GM12801 (cell line): ENCODE data around the gene CCNI2.

Source experiments
- TF ChIP-seq, protein P1 (sequence below): IDR thresholded peaks from one replicate; pipeline ENCODE4 v1.5.1; 2011; ENCODE audit warnings: control low read depth; ENCODE audit not compliant: insufficient read length; ENCODE audit errors: extremely low read depth

The CCNI2 gene

DNA sequence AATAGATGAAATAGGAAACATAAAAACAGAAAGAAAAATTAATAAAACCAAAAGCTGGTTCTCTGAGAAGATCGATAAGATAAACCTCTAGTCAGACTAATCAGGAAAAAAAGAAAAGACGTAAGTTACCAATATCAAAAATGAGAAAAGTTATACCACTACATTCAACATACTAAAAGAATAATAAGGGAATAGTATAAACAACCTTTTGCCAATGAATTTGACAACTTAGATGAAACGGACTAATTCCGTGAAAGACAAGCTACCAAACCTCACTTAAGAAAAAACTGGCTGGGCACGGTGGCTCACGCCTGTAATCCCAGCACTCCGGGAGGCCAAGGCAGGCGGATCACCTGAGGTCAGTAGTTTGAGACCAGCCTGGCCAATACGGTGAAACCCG, 17.3 kb upstream of the CCNI2 start:
- TF ChIP-seq, protein P1, sequence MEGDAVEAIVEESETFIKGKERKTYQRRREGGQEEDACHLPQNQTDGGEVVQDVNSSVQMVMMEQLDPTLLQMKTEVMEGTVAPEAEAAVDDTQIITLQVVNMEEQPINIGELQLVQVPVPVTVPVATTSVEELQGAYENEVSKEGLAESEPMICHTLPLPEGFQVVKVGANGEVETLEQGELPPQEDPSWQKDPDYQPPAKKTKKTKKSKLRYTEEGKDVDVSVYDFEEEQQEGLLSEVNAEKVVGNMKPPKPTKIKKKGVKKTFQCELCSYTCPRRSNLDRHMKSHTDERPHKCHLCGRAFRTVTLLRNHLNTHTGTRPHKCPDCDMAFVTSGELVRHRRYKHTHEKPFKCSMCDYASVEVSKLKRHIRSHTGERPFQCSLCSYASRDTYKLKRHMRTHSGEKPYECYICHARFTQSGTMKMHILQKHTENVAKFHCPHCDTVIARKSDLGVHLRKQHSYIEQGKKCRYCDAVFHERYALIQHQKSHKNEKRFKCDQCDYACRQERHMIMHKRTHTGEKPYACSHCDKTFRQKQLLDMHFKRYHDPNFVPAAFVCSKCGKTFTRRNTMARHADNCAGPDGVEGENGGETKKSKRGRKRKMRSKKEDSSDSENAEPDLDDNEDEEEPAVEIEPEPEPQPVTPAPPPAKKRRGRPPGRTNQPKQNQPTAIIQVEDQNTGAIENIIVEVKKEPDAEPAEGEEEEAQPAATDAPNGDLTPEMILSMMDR = no peak

DNA sequence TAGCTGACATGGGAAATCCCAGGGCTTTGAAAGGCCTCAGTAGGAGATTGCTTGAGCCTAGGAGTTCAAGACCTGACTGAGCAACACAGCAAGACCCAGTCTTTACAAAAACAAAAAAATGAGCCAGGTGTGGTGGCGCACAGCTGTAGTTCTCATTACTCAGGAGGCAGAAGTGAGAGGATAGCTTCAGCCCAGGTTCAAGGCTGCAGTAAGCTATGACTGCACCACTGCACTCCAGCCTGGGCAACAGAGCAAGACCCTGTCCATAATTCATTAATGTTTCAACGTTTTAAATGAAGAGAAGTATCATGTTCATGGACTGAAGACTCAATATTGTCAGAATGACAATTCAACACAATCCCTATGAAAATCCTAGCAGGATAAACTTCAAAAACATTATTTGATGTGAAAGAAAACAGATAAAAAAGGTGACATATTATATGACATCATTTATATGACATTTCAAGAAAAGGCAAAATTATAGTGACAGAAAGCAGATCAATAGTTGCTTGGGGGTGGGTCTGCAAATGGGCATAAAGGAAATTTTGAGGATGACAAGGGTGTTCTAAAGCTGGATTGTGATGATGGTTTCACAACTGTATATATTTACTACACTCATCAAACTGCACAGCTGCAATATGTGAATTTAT, 13.6 kb upstream of the CCNI2 start:
- TF ChIP-seq, protein P1 = no peak

DNA sequence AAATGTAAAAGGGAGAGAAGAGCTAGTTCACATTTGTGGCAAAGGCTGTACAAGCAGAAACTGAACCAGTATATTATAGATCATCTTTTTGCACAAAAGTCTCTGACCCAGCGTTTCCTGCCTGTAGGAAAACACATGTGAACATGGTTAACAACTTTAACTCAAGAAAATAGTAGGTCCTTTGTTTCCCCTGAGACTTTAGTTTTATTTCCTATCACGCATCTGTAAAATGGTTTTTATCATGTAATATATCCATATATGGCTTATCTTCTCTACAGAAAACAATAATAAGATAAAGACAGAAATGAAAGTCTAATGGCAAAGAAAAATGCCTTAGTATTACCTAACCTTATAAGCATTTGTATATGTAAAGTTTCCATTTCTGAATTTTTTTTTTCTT, 12.5 kb upstream of the CCNI2 start:
- TF ChIP-seq, protein P1 = no peak

DNA sequence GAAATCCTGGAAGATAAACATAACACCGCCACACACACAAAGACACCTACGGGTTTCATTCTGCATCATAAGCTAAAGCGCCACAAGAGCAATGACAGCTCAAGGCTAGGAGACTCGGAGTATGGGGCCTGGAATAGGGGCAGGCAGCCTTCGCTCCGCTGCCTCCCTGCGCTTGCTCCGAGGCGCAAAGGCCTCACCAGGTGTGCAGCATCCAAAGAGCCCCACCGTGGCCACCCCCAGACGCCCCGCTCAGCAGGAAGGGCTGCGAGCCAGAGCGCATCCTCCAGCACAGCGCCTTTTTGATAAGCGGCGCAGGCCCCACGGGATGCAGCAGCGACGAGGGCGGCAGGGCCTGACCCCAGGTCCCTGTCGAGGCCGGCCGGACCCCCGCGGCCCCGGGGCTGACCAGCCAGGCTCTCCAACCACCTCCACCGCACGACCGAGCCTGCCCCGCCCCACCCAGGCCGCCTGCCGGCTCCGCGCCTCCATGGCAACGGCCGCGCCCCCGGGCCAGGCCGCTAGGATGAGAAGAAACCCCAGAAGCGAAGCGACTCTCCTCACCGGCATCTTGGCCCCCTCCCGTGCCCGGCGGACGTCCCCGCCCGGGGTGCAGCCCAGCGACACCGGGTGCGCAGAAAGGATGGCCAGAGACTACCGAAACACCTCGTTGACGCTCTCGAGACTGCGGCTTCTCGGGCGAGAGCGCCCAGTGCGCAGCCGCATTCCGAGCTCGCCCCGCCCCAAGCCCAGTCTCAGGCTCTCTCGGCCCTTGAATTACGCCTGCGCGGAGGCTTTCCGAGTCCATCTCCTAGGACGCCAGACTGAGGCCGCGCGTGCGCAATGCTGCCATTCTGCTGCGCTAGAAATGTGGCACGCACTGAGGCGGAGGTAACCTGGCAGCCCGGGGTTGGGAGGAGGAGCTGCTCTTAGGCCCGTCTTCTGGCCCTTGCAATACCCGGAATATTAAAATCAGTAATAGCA, 10.1 kb upstream of the CCNI2 start, which contains the start of gene KIF3A:
Gene KIF3A, minus strand, starts transcription at position 694 of the 981 bp plus-strand sequence. Its CDS starts 127 bp downstream, at position 567.
- TF ChIP-seq, protein P1 = no peak

DNA sequence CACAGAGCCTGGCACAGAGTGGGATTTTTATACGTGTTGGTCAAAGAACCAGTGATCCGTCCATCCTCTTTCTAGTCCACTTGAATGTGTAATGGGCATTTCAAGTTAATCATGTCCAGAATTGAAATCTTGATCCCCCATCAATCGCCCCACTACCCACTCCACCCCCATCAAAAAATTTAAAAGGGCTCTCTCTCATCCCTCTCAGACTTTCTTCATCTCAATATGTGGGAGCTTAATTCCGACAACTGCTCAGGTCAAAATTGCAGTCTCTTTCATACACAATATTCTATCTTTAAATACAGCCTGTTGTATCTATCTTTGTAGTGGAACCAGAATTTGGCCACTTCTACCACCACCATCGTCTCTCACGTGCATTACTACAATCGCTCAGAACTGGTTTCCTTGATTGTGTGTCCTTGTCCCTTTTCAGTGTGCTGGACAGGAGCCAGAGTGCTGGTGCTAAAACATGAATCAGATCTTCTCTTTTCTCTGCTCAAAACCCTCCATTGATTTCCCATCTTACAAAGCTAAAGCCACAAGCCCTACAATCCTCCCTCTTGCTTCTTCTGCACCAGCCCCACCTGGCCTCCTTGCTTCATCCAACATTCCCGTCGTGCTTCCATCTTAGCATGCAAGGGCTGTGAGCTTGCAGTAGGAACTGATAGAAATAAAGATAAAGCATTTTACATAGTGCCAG, 9.1 kb upstream of the CCNI2 start:
- TF ChIP-seq, protein P1 = no peak

DNA sequence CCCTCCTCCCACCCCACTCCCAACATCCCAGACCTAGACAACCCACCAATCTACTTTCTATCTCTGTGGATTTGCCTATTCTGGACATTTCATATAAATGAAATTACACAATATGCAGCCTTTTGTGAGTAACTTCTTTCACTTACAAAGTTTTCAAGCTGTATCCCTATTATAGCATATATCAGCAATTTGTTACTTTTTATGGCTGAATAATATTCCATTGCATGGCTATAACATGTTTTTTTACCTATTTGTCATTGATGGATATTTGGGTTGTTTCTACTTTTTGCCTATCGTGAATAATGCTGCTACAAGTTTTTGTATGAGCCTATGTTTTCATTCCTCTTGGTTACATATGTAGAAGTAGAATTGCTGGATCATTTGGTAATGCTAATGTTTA, 8.0 kb upstream of the CCNI2 start:
- TF ChIP-seq, protein P1 = no peak

DNA sequence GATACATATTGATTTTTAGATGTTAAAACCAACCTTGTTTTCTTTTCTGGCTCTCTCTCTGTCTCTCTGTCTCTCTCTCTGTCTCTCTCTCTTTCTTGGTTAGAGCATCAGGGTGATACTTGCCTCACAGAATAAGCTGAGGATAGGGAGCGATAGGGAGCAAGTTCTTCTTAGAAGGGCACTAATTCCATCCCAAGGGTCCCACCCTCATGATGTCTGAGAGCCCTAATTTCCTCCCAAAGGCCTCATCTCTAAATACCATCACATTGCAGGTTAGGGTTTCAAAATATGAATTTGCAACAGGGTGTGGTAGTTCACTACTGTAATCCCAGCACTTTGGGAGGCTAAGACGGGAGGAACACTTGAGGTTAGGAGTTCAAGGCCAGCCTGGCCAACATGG, 5.1 kb upstream of the CCNI2 start:
- TF ChIP-seq, protein P1 = no peak
